Measurements from ENCODE around the gene PPP1R9B.

Gene PPP1R9B

DNA sequence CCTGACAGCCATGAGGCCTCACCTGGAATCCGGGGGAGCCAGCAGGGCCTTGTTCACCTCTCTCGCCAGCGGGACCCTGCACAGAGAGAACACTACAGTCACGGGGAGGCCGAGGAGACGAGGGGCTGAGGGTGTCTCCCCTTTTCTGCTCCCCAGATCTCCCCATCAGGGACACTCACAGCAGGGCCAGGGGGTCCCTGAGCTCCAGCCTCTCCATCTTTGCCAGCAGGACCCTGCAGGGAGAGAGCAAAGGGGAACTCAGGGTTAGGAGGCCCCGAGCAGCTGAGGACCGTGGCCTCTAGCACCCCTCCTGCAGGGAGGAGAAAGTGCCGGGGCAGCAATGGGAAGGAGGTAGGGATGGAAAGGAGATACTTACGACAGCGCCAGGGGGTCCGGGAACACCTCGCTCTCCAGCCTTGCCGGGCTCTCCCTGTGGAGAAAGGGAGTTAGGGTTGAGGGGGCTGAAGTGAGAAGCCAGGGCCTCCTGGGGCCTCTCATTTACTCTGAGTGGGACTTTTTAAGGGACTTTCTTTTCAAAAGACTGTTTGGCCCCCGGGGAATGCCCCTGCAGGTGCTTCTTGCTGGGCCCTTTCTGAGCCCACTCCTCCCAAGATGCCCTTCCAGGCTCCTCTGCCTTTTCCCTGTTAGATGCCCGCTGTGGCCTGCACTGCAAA is 42.3 kb upstream of the PPP1R9B start:
- H3K36me3 ChIP-seq (ENCODE audit: control insufficient read depth, insufficient read depth, low read length) = no peaks in the 10 kb centered on the region
- no peaks in the 10 kb centered on the region for H3K4me1 ChIP-seq (ENCODE audit: control insufficient read depth, insufficient read depth, low read length)
- 88 to 89% methylated on average over 16 of the region's 16 CpGs for WGBS, 2 experiments
- H3K27me3 ChIP-seq (ENCODE audit: control insufficient read depth, insufficient read depth, low read length, poor library complexity, severe bottlenecking) = no peaks in the 10 kb centered on the region
- H3K9me3 ChIP-seq (ENCODE audit: control insufficient read depth, low read length) = no peaks in the 10 kb centered on the region
- H3K27ac ChIP-seq (ENCODE audit: insufficient read depth, low read depth, low read length, poor library complexity, severe bottlenecking) = no peak overlapping the region
- no peak overlapping the region for H3K4me3 ChIP-seq (ENCODE audit: insufficient read depth, low read depth, low read length)

DNA sequence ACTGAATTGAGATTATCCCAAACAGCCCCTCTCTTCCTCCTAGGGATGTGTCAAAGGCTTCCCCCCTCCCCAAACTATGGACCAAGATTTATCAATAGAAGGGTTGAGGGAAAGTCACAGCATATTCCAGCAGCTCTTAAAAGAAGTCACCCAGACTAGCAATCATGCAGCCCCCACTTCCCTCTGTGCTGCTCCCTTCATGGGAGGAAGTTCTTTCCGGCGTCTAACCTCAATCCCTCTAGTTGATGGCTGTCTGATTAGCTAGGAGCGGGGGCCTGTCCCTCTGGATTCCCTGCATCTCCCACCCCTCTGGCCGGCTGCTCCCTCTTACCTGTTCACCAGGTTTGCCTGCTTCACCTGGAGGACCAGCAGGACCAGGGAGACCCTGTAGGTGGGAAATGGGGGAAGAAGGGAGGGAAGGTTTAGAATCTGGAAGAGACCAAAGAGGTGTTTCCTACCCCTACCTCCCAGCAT is 41.7 kb upstream of the PPP1R9B start:
- Histone ChIP-seq H3K27ac (ENCODE audit: insufficient read depth, low read depth, low read length, poor library complexity, severe bottlenecking) (no peak overlapping the region), H3K36me3 (ENCODE audit: control insufficient read depth, insufficient read depth, low read length) (no peaks in the 10 kb centered on the region), H3K4me3 (ENCODE audit: insufficient read depth, low read depth, low read length) (no peak overlapping the region)

DNA sequence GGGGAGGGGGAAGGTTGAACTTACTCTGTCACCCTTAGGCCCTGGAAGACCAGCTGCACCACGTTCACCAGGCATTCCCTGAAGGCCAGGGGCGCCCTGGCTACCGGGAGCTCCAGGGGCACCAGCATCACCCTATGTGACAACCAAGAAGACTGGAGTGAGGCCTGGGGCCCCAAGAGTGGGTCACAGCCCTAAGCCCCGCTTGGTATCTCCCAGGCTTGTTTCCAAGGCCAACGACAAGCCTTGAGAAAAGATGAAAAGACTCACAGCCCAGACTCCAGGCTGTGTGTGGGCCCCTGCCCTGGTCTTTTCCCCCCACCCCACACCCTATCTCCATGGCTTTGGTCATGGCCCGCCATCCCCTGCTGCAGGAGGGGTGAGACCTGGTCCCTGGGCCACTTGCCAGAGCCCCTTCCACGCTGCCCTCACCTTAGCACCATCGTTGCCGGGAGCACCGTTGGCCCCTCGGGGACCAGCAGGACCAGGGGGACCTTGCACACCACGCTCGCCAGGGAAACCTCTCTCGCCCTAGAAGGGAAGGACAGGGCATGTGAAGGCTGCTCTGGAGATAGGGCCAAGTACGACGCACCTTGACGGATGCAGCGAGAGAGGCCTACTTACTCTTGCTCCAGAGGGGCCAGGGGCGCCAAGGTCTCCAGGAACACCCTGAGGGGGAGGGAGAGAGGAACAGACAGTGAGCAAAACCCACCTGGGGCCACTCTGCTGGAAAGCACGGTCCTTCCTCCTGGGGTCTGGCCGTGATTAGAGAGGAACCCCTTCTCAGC is 41.1 kb upstream of the PPP1R9B start:
- H3K36me3 ChIP-seq (ENCODE audit: control insufficient read depth, insufficient read depth, low read length) = no peaks in the 10 kb centered on the region
- no peak overlapping the region for H3K4me3 ChIP-seq (ENCODE audit: insufficient read depth, low read depth, low read length)
- no peaks in the 10 kb centered on the region for H3K27me3 ChIP-seq (ENCODE audit: control insufficient read depth, insufficient read depth, low read length, poor library complexity, severe bottlenecking)
- WGBS, 2 experiments = 89 to 90% methylated on average over 21 of the region's 21 CpGs
- H3K9me3 ChIP-seq (ENCODE audit: control insufficient read depth, low read length) = no peaks in the 10 kb centered on the region
- no peak overlapping the region for H3K27ac ChIP-seq (ENCODE audit: insufficient read depth, low read depth, low read length, poor library complexity, severe bottlenecking)
- no peaks in the 10 kb centered on the region for H3K4me1 ChIP-seq (ENCODE audit: control insufficient read depth, insufficient read depth, low read length)

More for the DNA sequence above, 41.7 kb upstream of the PPP1R9B start:
- Histone ChIP-seq H3K4me1 (ENCODE audit: control insufficient read depth, insufficient read depth, low read length) (no peaks in the 10 kb centered on the region), H3K27me3 (ENCODE audit: control insufficient read depth, insufficient read depth, low read length, poor library complexity, severe bottlenecking) (no peaks in the 10 kb centered on the region), H3K9me3 (ENCODE audit: control insufficient read depth, low read length) (no peaks in the 10 kb centered on the region)
- 92% methylated on average over 4 of the region's 4 CpGs for WGBS, 2 experiments

DNA sequence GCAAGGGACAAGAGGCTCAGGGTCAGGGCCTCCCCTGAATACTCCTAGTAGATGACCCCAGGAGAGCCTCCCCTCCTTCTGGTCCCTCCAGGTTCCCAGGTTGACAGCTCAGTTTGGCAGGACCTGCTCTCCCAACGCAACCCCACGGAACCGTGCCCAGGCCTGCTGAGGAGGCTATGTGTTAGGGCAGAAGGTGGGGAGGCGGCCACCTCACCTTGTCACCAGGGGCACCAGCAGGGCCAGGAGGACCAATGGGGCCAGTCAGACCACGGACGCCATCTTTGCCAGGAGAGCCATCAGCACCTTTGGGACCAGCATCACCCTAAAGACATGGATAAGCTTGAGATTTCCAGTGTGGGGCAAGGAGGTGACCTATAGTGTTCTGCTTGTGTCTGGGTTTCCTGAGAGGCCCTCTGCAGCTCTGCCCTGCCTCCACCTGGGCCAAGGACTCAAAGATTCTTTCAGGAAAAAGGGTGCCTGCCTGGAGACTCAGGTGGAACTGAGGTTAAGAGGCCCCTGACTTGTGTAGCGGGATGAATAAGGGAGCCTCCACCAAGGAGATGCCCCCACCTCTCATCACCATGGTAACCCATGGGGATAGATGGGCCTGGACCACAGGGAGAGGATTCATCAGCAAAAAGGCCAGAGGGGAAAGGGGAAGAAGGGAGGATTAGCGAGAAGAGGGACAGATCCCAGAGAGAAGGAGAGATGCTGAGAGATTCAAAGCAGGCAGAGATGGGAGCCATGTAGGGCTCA is 40.3 kb upstream of the PPP1R9B start:
- WGBS, 2 experiments = 87 to 95% methylated on average over 8 of the region's 8 CpGs
- H3K27ac ChIP-seq (ENCODE audit: insufficient read depth, low read depth, low read length, poor library complexity, severe bottlenecking) = no peak overlapping the region

DNA sequence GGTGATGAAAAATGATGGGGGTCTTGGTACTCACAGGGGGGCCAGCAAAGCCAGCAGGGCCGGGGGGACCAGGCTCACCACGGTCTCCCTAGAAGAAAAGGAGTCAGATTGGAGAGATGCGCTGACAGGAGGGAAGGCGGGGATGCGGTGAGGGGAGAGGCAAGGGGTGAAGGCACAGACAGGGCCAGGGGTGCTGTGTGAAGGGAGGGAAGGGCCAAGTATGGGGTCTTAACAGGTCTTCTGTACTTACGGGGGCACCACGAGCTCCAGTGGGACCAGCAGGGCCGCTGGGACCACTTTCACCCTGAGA is 39.8 kb upstream of the PPP1R9B start:
- Histone ChIP-seq H3K4me3 (ENCODE audit: insufficient read depth, low read depth, low read length) (no peak overlapping the region), H3K27ac (ENCODE audit: insufficient read depth, low read depth, low read length, poor library complexity, severe bottlenecking) (no peak overlapping the region), H3K4me1 (ENCODE audit: control insufficient read depth, insufficient read depth, low read length) (peaks cover 2% of the 10 kb centered on the region), H3K27me3 (ENCODE audit: control insufficient read depth, insufficient read depth, low read length, poor library complexity, severe bottlenecking) (no peaks in the 10 kb centered on the region), H3K9me3 (ENCODE audit: control insufficient read depth, low read length) (no peaks in the 10 kb centered on the region), H3K36me3 (ENCODE audit: control insufficient read depth, insufficient read depth, low read length) (no peaks in the 10 kb centered on the region)
- WGBS, 2 experiments = 94 to 97% methylated on average over 8 of the region's 8 CpGs

More for the DNA sequence above, 40.3 kb upstream of the PPP1R9B start:
- Histone ChIP-seq H3K27me3 (ENCODE audit: control insufficient read depth, insufficient read depth, low read length, poor library complexity, severe bottlenecking) (no peaks in the 10 kb centered on the region), H3K4me1 (ENCODE audit: control insufficient read depth, insufficient read depth, low read length) (no peaks in the 10 kb centered on the region), H3K36me3 (ENCODE audit: control insufficient read depth, insufficient read depth, low read length) (no peaks in the 10 kb centered on the region), H3K9me3 (ENCODE audit: control insufficient read depth, low read length) (no peaks in the 10 kb centered on the region), H3K4me3 (ENCODE audit: insufficient read depth, low read depth, low read length) (no peak overlapping the region)

DNA sequence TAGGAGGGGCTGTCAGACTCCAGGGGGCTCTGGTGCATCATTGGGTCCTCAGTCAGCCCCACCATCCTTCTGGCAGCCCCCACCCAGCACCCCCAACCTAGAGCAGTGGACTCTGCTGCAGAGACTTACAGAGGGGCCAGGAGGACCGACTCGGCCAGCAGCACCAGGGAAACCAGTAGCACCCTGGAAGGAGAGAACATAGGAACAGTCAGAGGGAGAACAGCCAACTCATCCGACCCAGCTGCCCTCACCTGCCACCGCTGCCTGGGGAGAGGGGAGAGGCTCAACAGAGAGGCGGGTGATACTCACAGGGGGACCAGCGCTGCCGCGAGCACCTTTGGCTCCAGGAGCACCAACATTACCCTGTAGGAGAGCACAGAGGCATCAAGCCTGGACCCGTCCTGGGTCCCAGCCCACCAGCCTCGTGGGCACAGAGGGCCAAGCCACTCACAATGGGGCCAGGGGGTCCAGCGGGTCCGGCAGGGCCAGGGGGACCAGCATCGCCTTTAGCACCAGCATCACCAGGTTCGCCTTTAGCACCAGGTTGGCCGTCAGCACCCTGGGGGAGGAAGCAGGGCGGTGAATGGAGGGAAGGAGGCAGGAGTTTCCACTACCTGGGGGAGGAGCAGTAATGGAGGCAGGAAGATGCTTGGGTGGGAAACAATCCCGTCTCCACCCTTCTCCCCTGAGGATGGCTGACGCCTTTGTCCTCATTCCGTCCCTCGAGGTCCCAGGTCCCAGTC is 39.2 kb upstream of the PPP1R9B start:
- 92 to 94% methylated on average over 20 of the region's 20 CpGs for WGBS, 2 experiments
- no peaks in the 10 kb centered on the region for H3K27me3 ChIP-seq (ENCODE audit: control insufficient read depth, insufficient read depth, low read length, poor library complexity, severe bottlenecking)
- H3K27ac ChIP-seq (ENCODE audit: insufficient read depth, low read depth, low read length, poor library complexity, severe bottlenecking) = no peak overlapping the region
- no peaks in the 10 kb centered on the region for H3K9me3 ChIP-seq (ENCODE audit: control insufficient read depth, low read length)
- H3K36me3 ChIP-seq (ENCODE audit: control insufficient read depth, insufficient read depth, low read length) = no peaks in the 10 kb centered on the region
- peaks cover 7% of the 10 kb centered on the region for H3K4me1 ChIP-seq (ENCODE audit: control insufficient read depth, insufficient read depth, low read length)
- no peak overlapping the region for H3K4me3 ChIP-seq (ENCODE audit: insufficient read depth, low read depth, low read length)

DNA sequence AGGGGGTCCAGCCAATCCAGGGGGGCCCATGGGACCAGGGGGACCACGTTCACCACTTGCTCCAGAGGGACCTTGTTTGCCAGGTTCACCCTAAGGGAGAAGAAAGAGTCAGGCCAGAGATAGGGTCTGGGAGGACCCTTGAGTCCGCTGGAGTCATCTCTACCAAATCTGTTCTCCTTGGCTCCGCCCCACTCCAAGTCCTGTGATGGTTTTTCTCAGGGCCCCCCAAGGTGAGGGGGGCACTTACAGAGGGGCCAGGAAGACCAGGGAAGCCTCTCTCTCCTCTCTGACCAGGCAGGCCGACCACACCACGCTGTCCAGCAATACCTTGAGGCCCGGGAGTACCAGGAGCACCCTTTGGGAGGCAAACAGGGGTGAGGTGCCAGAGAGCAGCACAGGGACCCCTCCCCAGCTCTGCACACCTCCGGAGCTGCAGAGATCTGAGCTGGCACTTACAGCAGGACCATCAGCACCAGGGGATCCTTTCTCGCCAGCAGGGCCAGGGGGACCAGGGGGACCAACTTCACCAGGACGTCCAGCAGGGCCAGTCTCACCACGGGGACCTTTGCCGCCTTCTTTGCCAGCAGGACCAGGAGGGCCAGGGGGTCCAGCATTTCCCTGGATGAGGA is 38.6 kb upstream of the PPP1R9B start:
- WGBS, 2 experiments = 91 to 94% methylated on average over 11 of the region's 11 CpGs
- Histone ChIP-seq H3K27ac (ENCODE audit: insufficient read depth, low read depth, low read length, poor library complexity, severe bottlenecking) (no peak overlapping the region), H3K27me3 (ENCODE audit: control insufficient read depth, insufficient read depth, low read length, poor library complexity, severe bottlenecking) (no peaks in the 10 kb centered on the region), H3K9me3 (ENCODE audit: control insufficient read depth, low read length) (no peaks in the 10 kb centered on the region), H3K4me1 (ENCODE audit: control insufficient read depth, insufficient read depth, low read length) (peaks cover 12% of the 10 kb centered on the region), H3K4me3 (ENCODE audit: insufficient read depth, low read depth, low read length) (no peak overlapping the region), H3K36me3 (ENCODE audit: control insufficient read depth, insufficient read depth, low read length) (no peaks in the 10 kb centered on the region)

DNA sequence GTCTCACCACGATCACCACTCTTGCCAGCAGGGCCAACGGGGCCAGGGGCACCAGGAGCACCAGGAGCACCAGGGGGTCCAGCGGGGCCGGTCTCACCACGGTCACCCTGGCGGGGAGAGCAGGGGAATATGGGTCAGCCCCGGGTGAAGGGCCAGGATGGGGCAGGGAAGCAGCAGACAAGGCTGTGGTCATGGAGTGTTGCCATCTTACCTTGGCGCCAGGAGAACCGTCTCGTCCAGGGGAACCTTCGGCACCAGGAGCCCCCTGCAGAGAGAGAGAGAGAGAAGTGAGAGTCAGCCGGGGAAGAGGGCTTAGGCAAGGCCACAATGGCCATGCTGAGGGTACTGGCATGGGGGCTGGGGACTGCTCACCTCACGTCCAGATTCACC is 38.0 kb upstream of the PPP1R9B start:
- no peak overlapping the region for H3K27ac ChIP-seq (ENCODE audit: insufficient read depth, low read depth, low read length, poor library complexity, severe bottlenecking)
- whole genome bisulfite sequencing, 2 experiments = 92% methylated on average over 13 of the region's 13 CpGs
- peaks cover 17% of the 10 kb centered on the region for H3K4me1 ChIP-seq (ENCODE audit: control insufficient read depth, insufficient read depth, low read length)

DNA sequence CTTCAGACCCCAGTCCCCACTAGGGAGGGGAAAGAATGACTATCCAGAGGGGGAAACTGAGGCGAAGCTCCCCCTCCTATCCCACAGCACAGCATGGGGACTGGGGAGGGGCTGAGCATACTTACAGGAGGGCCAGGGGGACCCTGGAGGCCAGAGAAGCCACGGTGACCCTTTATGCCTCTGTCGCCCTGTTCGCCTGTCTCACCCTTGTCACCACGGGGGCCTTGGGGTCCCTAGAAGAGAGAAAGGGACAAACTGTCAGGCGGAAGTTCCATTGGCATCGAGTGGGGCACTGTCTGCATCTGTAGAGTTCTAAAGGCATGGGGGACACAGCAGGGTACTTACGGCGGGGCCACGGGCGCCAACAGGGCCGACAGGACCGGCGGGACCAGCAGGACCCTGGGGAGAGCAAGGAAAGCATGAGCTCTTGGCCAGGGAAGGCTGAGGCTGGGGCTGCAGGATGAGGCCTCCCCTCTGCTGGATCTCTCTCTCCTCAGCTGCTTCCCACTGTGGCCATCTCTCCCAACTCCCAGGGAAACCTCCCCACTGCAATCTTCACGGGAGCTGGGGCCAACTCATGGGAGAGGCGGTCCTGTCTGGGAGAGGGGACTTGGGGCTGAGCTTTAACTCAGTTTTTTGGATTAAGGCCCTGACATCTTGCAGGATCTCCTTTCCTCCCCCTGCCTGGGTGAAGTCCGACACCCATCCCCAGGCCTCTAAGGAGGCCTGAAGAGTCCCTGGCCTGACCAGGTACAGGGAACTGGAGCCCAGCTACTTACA is 37.5 kb upstream of the PPP1R9B start:
- no peak overlapping the region for H3K4me3 ChIP-seq (ENCODE audit: insufficient read depth, low read depth, low read length)
- no peaks in the 10 kb centered on the region for H3K9me3 ChIP-seq (ENCODE audit: control insufficient read depth, low read length)
- WGBS, 2 experiments = 91 to 93% methylated on average over 17 of the region's 17 CpGs
- no peaks in the 10 kb centered on the region for H3K36me3 ChIP-seq (ENCODE audit: control insufficient read depth, insufficient read depth, low read length)
- H3K27me3 ChIP-seq (ENCODE audit: control insufficient read depth, insufficient read depth, low read length, poor library complexity, severe bottlenecking) = no peaks in the 10 kb centered on the region
- no peak overlapping the region for H3K27ac ChIP-seq (ENCODE audit: insufficient read depth, low read depth, low read length, poor library complexity, severe bottlenecking)
- peaks cover 20% of the 10 kb centered on the region for H3K4me1 ChIP-seq (ENCODE audit: control insufficient read depth, insufficient read depth, low read length)

More for the DNA sequence above, 38.0 kb upstream of the PPP1R9B start:
- Histone ChIP-seq H3K4me3 (ENCODE audit: insufficient read depth, low read depth, low read length) (no peak overlapping the region), H3K36me3 (ENCODE audit: control insufficient read depth, insufficient read depth, low read length) (no peaks in the 10 kb centered on the region), H3K9me3 (ENCODE audit: control insufficient read depth, low read length) (no peaks in the 10 kb centered on the region), H3K27me3 (ENCODE audit: control insufficient read depth, insufficient read depth, low read length, poor library complexity, severe bottlenecking) (no peaks in the 10 kb centered on the region)

All from ectodermal cell (in vitro differentiated cells).